GM12874 (cell line): ENCODE measurements around the gene TMEM222.

Source experiments
- TF ChIP-seq, protein P1 (sequence below): IDR thresholded peaks from 2 replicates; pipeline ENCODE4 v1.5.1; 2011; ENCODE audit warnings: low read depth, mild to moderate bottlenecking, control low read depth, low read length, moderate library complexity; ENCODE audit not compliant: insufficient read depth

TMEM222 gene, protein sequence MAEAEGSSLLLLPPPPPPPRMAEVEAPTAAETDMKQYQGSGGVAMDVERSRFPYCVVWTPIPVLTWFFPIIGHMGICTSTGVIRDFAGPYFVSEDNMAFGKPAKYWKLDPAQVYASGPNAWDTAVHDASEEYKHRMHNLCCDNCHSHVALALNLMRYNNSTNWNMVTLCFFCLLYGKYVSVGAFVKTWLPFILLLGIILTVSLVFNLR

DNA sequence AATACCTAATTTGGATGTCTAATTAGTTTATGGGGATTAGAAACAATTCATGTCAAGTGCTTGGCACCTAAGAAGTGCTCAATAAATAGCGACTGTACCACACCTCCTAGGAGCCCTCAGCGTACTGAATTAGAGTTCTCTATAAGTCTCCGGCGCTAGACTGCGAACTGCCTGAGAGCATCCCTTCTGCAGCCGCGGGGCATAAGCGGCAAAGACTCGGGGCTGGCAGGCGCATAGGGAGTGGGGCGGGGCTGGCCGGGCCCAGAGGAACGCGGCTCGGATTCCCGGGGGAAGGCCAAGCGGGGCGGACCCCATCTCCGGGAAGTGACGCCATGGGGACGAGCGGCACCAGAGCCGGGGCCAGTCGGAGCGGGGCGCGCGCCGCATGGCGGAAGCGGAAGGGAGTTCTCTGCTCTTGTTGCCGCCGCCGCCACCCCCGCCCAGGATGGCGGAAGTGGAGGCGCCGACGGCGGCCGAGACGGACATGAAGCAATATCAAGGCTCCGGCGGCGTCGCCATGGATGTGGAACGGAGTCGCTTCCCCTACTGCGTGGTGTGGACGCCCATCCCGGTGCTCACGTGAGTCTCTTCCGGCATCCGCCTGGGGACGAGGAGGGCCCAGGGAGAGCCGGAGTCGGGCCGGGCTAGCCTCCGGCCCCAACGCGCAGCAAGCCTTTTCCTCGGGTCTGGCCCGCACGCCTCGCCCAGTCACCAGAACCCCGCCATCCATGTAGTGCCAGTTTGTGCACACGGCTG is at the start of gene TMEM222:
Gene TMEM222, plus strand, starts transcription at position 351 of the 756 bp plus-strand sequence. Its CDS starts 35 bp downstream, at position 386.
- TF ChIP-seq, protein P1, sequence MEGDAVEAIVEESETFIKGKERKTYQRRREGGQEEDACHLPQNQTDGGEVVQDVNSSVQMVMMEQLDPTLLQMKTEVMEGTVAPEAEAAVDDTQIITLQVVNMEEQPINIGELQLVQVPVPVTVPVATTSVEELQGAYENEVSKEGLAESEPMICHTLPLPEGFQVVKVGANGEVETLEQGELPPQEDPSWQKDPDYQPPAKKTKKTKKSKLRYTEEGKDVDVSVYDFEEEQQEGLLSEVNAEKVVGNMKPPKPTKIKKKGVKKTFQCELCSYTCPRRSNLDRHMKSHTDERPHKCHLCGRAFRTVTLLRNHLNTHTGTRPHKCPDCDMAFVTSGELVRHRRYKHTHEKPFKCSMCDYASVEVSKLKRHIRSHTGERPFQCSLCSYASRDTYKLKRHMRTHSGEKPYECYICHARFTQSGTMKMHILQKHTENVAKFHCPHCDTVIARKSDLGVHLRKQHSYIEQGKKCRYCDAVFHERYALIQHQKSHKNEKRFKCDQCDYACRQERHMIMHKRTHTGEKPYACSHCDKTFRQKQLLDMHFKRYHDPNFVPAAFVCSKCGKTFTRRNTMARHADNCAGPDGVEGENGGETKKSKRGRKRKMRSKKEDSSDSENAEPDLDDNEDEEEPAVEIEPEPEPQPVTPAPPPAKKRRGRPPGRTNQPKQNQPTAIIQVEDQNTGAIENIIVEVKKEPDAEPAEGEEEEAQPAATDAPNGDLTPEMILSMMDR, result no peak

DNA sequence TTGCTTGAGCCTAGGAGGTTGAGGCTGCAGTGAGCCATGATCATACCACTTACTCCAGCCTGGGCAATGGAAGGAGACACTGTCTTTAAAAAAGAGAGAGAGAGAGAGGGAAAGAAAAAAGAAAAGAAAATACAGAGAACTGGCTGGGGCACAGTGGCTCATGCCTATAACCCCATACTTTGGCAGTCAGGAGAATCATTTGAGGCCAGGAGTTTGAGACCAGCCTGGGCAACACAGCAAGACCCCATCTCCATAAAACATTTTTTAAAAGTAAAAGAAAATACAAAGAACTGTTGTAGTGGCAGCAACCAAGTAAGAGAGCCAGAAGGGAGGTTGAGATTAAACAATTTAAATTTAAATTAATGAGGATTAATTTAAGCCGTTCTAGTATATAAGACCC is 47.8 kb upstream of the TMEM222 start:
- TF ChIP-seq, protein P1, result no peak

DNA sequence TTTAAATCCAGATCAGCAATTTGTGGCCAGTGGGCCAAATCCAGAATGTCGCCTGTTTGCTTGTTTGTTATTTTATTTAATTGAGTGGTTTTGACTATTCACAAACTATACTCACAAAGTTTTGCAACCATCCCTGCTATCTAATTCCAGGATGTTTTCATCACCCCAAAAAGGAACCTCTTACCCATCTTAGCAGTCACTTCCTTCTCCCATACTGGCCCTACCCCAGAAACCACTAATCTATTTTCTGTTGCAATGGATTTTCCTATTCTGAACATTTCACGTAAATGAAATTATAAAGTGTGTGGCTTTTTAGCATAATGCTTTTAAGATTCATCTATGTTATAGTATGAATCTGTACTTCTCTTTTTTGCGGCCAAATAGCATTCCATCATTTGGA is 46.3 kb upstream of the TMEM222 start:
- TF ChIP-seq, protein P1, result no peak

DNA sequence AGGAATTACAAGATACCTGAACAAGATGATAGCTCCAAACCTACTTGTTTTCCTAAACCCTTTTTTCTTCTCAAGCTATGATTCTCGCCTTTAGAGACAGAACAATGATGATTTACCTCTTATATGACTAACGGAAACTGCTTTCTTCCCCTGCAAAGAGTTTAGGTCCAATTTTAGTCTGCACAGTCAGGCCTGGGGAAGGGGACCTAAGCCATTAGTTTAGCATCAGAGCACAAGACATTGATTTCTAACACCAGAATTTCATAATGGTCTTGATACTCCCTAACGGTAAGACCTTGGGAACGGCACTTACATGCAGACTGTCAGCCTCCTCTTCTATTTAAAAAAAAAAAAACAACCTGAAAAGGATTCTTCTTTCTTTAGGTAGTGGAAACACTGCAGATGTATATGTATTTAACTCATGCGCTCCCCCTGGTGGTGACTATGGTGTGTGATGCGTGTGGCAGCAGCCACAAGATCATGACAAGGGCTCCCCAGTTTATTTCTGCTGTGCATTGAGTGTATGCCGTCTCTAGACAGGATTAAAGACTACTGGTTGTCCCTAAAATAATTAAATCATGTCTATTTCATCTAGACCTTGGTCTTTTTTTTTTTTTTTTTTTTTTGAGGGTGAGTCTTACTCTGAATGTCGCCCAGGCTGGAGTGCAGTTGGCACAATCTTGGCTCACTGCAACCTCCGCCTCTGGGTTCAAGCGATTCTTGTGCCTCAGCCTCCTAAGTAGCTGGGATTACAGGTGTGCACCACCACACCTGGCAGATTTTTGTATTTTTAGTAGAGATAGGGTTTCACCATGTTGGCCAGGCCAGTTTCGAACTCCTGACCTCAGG is 37.3 kb upstream of the TMEM222 start:
- TF ChIP-seq, protein P1, result peak; percentile 64

DNA sequence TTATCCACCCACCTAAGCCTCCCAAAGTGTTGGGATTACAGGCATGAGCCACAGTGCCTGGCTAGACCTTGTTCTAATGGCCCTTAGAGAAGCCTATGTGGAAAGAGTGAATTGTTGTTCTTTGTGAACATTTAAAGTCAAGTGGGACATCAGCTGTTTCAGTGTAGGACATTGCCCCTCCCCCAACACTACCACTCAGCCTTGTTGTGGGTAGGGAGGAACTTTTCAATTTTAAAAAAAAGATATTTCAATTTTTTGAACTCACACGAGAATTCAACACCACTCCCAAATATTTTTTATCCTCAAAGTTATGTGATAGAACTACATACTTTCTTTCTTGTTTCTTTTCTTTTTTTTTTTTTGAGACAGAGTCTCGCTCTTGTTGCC is 36.7 kb upstream of the TMEM222 start:
- TF ChIP-seq, protein P1, result no peak

DNA sequence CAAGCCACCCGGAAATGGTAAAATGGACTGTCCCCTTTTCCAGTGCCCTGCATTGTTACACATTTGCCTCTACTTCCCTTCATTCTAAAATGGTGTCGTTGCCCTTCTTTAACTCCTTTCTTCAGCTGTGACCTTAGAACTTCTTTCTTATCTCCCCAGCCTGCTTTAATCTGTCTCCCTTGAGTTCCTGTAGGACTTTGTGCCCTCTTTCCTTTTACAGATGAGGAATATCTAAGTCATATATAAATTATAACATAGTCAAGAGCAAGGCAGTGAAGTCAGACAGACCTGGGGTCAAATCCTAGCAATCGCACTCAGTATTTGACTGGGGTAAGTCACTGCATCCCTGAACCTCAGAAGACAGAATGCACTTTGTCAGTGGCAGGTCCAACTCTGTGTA is 31.4 kb upstream of the TMEM222 start:
- TF ChIP-seq, protein P1, result no peak

DNA sequence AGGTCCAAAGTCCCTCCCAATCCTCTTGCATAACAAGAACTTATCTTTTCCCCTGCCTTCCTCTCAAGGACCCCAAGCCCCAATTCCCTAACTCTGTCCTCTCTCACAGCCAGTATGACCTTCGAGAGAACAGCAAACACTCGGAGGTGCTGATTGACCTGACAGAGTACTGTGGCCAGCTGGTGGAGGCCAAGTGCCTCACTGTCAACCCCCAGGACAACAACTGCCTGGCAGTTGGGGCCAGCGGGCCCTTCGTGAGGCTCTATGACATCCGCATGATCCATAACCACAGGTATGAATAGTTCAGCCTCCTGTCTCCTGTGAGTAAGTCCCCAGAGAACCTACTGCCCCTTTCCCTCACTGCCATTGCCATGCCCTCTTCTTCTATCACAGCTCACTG is 29.9 kb upstream of the TMEM222 start:
- TF ChIP-seq, protein P1, result no peak
